ENCODE data around the gene PDZRN3.

- no peak for TF ChIP-seq CTCF (IDR thresholded peaks at IDR 0.05 in 8 of 11, conservative IDR thresholded peaks at IDR 0.05 in 3 of 11)
- TF ChIP-seq POLR2A (IDR thresholded peaks at IDR 0.05) = no peak
Observed at GRCh38 chr3:73552700-73553099, 72.0 kb downstream of the PDZRN3 start.
